NCI-H524 treated with DMSO at 0.1 percent for 48 hours (cell line): Measurements from ENCODE around the gene NAA10.
A peak's percentile ranks its signal among the peaks of the same experiment; 100 is the strongest.

Experiments
- DNase-seq: peaks from one replicate; lab custom pipeline; 2025; lab: John Stamatoyannopoulos, UW

NAA10 gene

DNA sequence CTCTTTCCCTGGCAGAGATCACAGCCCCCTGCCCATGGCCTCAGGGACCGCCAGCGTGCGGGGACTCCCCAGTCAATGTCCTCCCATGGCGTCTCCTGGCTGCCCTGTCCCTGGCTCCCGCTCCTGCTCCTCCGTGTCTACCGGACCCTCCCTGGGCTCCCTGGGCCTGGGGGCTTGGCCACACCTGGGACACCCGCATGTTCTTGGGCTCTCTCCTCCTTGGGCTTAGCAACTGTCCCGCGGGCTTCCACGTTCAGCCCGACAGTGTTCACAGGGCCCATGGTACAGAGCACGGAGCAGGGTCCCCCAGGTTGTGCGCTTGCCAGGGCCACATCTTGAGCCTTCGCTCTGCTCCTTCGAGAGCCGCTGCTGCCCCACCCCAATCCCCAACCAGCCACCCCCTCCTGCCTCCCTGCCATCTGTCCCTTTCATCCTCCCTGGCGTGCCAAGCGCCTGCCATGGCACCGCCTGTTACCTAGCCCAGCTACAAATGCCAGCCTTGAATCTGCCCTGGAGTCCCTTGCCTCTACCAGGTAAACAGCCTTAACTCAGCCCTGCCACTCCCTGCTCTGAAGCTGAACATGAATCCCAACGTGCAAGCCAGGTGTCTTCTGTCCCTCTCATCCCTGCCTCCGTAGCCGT, 26.5 kb downstream of the NAA10 start:
- DNase-seq, result no peak

DNA sequence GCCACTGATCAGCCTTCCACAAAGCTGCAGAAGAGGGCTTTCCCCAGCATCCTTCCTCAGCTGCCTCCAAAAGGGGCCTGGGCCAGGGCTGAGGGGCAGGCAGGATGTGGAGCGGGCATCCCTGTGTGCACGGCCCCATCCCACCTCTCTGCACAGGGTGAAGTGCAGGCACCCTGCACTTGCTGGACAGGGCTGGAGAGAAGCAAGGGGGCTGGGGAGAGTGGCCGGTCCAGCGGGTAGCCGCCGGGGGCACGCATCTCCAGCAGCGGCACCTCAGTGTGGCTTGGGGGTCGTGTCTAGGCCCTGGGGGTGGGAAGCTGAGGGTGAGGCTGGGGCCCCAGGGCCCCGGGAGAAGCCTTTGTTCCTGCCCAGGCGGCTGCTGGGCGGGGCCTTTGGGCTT, 27.4 kb downstream of the NAA10 start:
- no peak for DNase-seq

DNA sequence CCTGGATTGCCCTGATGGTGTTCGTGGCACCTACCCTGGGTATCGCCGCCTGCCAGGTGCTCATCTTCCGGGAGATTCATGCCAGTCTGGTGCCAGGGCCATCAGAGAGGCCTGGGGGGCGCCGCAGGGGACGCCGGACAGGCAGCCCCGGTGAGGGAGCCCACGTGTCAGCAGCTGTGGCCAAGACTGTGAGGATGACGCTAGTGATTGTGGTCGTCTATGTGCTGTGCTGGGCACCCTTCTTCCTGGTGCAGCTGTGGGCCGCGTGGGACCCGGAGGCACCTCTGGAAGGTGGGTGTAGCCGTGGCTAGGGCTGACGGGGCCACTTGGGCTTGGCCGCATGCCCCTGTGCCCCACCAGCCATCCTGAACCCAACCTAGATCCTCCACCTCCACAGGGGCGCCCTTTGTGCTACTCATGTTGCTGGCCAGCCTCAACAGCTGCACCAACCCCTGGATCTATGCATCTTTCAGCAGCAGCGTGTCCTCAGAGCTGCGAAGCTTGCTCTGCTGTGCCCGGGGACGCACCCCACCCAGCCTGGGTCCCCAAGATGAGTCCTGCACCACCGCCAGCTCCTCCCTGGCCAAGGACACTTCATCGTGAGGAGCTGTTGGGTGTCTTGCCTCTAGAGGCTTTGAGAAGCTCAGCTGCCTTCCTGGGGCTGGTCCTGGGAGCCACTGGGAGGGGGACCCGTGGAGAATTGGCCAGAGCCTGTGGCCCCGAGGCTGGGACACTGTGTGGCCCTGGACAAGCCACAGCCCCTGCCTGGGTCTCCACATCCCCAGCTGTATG, 28.5 kb downstream of the NAA10 start:
- DNase-seq, result no peak

GRCh38 chrX:153905481-153906095, 29.2 kb downstream of the NAA10 start:
- DNase-seq, result peak; percentile 75

GRCh38 chrX:153903991-153904957, 30.6 kb downstream of the NAA10 start, which contains the start of gene AVPR2:
Gene AVPR2 (plus strand): TSS chrX:153904673. CDS start chrX:153905146, 473 bp downstream.
- no peak for DNase-seq

DNA sequence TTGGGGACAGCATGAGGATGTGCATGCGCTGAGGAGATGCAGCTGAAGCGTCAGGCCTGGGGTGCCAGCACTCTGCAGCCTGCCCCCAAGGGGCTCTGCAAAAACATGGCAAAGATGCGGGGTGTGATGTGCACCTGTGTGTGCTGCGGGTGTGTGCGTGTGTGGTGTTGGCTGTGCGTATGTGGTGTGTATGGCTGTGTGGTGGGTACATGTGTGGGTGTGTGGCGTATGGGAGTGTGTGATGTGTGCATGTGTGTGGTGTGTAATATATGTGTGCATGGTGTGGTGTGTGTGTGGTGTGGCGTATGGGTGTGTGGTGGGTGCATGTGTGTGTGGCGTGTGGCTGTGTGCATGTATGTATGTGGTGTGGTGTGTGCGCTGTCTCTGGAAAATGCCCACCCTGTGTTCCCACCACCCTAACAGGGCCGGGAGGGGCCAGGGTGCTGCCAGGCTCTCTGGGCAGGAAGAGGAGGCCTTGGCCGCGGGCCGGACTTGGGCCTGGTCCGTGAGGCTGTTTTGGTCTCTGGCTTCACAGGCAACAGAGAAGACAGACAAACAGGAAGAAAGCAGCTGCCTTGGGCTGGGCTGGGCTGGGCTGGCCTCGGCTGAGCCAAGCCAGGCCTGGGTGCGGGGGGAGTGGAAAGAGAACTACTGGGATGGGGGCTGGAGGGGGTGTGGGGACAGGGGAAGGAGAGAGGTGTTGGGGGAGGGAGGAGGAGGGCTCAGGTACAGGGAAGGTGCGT, 31.4 kb downstream of the NAA10 start:
- DNase-seq, result no peak

DNA sequence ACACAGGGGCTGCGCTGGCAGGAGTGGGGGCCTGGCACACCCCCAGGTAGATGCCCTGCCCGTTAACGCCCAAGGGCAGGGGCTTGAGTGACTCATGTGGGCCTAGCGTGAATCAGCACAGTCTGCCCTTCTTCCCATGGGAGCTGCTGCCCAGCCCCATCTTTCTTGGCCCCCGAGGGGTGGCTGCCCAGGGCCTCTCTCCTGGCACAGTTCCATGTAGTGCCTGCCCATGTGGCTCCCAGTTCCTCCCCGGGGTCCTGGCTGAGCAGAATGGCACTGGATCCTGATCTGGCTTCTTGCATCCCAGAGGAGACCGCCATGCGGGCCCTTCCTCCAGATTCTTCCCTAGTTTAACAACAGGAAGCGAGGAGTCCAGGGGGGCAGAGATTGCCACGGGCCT, 32.5 kb downstream of the NAA10 start:
- no peak for DNase-seq

DNA sequence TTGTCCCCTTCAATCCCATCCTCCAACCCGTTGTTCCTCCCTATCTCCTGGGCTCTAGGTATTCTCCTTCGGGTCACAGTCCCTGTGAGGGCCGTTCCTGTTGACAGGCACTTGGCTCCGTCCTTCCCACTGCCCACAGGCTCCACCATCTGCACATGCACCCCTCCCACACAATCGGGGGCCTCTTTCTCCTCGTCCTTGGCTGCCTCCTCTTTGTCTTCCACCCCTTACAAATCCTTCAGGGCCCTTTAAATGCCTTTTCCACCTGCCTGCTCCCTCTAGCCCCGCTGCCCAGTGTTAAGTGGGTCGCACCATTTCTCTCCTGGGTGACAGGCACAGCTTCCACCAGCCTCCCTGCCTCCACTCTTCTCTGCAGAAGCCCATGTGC, 33.1 kb downstream of the NAA10 start:
- no peak for DNase-seq

DNA sequence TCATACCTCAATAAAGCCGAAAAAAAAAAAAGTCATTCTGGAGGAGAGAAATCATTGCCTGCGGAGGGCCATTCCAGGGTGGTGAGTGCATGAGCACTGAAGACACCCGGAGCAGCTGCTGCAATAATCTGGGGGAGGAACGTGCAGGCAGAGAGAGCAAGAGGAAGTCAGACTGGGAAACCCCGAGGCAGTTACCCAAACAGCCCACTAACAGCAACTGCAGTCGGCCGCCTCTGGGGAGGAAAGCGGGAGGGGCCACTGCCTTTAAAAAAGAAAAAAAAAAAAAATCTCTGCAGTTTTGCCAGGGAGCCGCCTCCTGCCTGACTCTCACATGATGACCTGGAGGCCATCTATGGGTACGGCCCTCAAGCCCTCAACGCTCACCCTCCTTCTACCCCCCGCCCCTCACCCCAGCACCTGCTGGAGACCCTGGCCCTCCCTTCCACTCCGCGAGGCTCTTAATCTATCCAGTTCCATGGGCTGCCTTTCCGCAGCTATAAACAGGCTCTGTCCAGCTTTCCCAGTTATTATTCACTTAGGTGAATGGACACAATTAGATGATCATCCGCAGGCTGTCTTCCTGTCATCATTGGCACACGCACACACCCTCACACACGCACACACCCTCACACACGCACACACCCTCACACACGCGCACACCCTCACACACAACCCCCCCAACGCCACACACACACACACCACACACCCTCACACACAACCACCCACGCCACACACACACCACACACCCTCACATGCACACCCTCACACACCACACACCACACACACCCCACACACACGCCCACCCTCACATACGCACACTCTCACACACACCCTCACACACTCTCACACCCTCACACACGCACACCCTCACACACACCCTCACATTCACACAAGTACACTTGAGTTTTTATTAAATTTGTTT, 33.7 kb downstream of the NAA10 start:
- DNase-seq, result peak; percentile 73

GRCh38 chrX:153897899-153898298, 36.9 kb downstream of the NAA10 start:
- peak; percentile 64 for DNase-seq

- no peak for DNase-seq
Observed at GRCh38 chrX:153889123-153889522, 45.7 kb downstream of the NAA10 start.

- no peak for DNase-seq
Observed at GRCh38 chrX:153888344-153888743, 46.5 kb downstream of the NAA10 start.

DNA sequence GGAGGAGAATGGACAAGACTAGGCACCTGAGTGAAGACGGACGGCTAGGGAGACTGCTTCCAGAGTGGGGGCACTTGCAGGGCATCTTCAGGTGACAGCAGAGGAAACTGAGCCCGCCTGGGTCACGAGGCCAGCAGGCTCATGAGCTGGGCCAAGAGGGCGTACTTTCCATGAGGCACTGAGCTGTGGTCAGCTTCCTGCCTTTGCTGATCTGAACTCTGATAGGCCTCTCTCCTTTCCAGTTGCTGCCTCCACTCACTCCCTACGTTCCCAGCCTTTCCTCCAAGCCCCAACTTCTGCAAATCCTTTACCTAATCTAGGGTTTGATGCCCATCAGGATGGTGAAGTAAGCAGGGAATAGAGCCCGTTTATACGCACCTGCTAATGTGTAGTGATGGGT, 47.5 kb downstream of the NAA10 start:
- no peak for DNase-seq

DNA sequence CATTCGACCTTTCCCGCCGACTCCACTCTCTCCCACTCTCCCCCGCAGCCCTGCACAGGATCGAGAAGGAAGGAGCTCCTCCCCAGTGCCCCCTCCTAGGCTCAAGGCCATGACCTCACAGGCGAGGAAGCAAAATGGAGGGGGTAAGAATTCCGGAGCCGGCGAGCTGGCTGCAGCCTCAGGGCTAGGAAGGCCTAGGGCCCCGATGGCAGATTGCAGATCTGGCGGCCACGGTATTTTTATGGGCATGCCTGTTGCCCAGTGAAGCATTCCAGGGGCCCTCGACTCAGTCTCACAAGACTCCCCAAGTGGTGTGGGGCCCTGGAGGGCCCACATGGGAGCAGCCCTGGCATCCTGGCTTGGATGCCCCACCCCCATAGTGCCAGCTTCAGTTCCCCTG, 47.9 kb downstream of the NAA10 start:
- no peak for DNase-seq

GRCh38 chrX:153885968-153886903, 48.6 kb downstream of the NAA10 start, which contains the start of gene L1CAM:
Gene L1CAM (minus strand): TSS chrX:153886173. CDS start chrX:153875836, 10,337 bp downstream.
- DNase-seq, result no peak

DNA sequence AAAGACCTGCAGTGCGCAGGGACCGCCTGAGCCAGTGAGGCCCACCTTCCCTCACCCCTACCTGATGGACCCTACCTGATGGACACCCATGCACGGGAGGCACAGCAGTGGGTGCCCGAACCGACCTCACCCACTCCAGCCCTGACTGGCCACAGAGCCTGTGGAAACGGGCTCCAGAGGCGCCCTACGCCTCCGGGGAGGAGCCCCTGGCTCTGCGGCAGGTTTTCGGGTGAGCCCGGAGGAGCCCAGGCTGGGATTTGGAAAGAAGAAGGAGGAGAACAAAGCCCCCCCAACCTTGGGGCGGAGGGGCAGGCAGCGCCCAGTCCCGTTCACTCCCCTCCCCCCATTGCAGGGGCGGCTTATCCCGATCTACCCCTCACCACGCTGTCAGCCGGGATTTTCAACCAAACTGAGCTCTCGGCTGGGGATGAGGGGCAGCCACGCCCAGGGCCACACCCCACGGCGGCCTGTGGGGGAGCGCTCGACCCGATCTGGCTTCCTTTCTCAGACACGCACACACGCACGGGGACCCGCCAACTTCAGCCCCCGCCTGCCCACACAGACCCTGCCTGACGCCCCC, 49.5 kb downstream of the NAA10 start:
- DNase-seq, result no peak

DNA sequence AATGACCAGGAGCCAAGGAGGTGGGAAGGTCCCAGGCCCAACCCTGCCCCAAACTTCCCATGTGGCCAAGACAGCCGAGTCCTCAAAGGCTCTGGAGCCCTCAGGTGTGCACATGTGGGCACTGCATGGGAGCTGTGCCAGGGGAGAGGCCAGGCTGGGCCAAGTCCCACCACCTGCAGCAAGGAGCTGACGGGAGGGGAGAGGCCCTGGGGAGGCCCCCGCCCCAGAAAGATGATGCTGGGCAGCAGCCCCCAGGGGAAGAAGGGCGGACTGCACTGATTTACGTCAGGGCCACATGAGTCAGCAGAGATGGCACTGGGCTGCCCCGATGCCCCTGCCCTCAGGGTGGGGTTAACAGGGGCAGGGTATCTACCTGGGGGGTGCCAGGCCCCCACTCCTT, 50.2 kb downstream of the NAA10 start:
- DNase-seq, result peak; percentile 24

DNA sequence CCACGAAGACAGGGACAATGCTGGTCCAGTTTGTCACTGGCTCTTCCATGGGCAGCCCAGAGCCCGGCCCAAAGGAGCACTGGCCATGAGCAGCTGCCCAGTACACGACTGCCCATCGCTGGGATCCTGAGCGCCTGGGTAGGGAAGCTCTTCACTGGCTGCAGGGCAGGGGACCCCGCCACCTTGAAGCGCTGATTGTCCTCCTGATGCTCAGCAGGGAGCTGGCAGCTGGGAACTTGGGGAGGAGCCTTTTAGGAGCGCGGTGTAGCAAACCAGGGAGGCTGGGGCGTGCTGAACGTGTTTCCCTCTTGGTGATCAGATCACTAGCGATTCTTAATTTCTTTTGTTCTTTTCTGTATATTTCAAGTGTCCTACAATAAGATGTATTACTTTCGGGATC, 50.7 kb downstream of the NAA10 start:
- no peak for DNase-seq
